Activated naive CD8-positive, alpha-beta T cell treated with anti-CD3 and anti-CD28 coated beads, Interleukin-2, amount 10 ng/mL, durations not matched to agents 7 days and 5 days (primary cell): ENCODE results near the gene HTR4. TPM values are rescaled to one million over a fixed set of nuclear protein-coding genes. Genes with fewer than 3 reads are reported as not detected.
"Not testable (repeated sequence)": the region's sequence is repeated elsewhere in the genome, so short reads cannot be mapped to it uniquely, and the experiment has no call there.

Source experiments
- ATAC-seq: fragments of 150-1000 bp; cut with Tn5 transposase; one replicate; pipeline ENCODE4 v1.10.0; 2021; ENCODE audit warnings: low read depth, moderate library complexity
- POLR2A ChIA-PET: fragments of 350-600 bp; sonication (Branson Sonifier 250); formaldehyde crosslinking; loops from one replicate; lab custom pipeline; 2021; ENCODE audit warnings: antibody characterized with exemption; lab: Charles Lee
- DNase-seq: peaks from one replicate; pipeline ENCODE4 v3.0.0; 2021
- H3K27ac Mint-ChIP-seq: one replicate; pipeline ENCODE4 v1.8.0; 2022; ENCODE audit warnings: mild to moderate bottlenecking, mixed read lengths
- H3K27me3 Mint-ChIP-seq: one replicate; pipeline ENCODE4 v1.8.0; 2022; ENCODE audit warnings: mild to moderate bottlenecking, moderate library complexity, mixed read lengths
- H3K36me3 Mint-ChIP-seq: one replicate; pipeline ENCODE4 v1.8.0; 2021; ENCODE audit warnings: mild to moderate bottlenecking, mixed read lengths
- H3K4me1 Mint-ChIP-seq: one replicate; pipeline ENCODE4 v1.8.0; 2021; ENCODE audit warnings: mixed read lengths
- H3K4me3 Mint-ChIP-seq: one replicate; pipeline ENCODE4 v1.8.0; 2022; ENCODE audit warnings: mild to moderate bottlenecking, moderate library complexity, mixed read lengths
- H3K9me3 Mint-ChIP-seq: one replicate; pipeline ENCODE4 v1.8.0; 2021; ENCODE audit warnings: mixed read lengths
- total RNA-seq, 2 experiments: library from RNA; stranded (reverse); gene quantifications; one replicate each; pipeline ENCODE4 v1.2.3, GENCODE V29; 2021

HTR4 gene
- total RNA-seq, 2 experiments from 2014 or later = not detected

DNA sequence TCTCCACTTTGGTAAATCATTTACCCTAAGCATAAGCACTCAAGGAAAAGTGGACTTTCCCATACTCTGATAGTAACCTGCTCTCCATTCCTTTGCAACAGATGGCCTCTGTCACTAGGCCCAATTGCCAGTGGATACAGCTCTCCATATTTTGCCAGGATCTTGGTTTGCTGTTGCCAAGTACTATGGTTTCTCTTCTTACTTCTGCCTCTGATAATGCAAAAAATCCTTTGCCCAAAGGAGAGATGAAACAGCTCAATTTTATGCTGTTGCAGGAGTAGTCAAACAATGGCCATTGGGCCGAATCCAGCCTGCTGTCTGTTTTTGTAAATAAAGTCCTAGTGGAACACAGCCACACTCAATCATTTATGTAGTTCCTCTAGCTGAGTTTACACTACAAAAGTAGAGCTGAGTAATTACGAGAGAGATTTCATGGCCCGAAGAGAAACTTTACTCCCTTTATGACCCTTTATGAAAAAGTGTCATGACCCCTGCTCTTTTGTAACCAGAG is 92.5 kb downstream of the HTR4 start:
- Mint-ChIP-seq H3K9me3 (no peaks in the 10 kb centered on the region), H3K27ac (no peak overlapping the region)

DNA sequence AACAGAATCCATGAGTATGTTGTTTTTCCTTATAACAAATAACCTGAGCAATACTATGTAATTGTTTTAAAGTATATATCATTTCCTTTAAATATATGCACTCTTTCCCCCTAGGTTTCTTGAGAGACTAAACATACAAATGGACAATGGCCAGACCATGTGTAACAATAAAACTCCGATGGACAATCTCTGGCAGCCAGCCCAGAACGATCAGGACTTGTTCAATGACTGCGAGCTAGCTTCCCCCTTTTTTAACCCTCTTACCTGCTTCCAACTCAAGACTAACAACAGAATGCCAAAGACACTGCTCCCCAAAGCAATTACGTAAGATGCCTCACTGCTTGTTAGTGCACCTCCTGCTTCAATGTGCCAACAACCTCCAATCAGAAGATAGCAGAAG is 94.9 kb downstream of the HTR4 start:
- Mint-ChIP-seq H3K4me1 (no peaks in the 10 kb centered on the region), H3K4me3 (no peak overlapping the region), H3K9me3 (no peaks in the 10 kb centered on the region), H3K27me3 (peaks cover 9% of the 10 kb centered on the region), H3K27ac (no peak overlapping the region), H3K36me3 (no peaks in the 10 kb centered on the region)
- POLR2A ChIA-PET = no interaction called here
- no peak for DNase-seq
- ATAC-seq = no peak

More for the DNA sequence above, 92.5 kb downstream of the HTR4 start:
- no peak overlapping the region for H3K4me3 Mint-ChIP-seq
- ATAC-seq (no peak), DNase-seq (no peak)
- H3K27me3 Mint-ChIP-seq = peaks cover 9% of the 10 kb centered on the region
- H3K36me3 Mint-ChIP-seq = no peaks in the 10 kb centered on the region
- POLR2A ChIA-PET = no interaction called here
- no peaks in the 10 kb centered on the region for H3K4me1 Mint-ChIP-seq

DNA sequence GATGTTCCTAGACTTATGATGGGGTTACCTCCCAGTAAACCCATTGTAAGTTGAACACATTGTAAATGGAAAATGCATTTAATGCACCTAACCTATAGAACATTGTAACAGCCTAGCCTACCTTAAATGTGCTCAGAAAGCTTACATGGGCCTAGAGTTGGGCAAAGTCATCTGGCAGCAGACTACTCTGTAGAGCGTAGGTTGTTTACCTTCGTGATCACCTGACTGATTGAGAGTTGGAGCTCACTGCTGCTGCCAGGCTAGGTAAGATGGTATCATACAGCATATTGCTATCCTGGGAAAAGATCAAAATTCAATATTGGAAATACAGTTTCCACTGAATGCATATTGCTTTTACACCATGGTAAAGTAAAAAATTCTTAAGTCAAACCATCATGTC is 95.4 kb downstream of the HTR4 start:
- no peaks in the 10 kb centered on the region for H3K36me3 Mint-ChIP-seq
- peaks cover 9% of the 10 kb centered on the region for H3K27me3 Mint-ChIP-seq
- POLR2A ChIA-PET = no interaction called here
- H3K4me3 Mint-ChIP-seq = no peak overlapping the region
- H3K4me1 Mint-ChIP-seq = no peaks in the 10 kb centered on the region
- DNase-seq (no peak), ATAC-seq (no peak)
- no peak overlapping the region for H3K27ac Mint-ChIP-seq
- no peaks in the 10 kb centered on the region for H3K9me3 Mint-ChIP-seq

DNA sequence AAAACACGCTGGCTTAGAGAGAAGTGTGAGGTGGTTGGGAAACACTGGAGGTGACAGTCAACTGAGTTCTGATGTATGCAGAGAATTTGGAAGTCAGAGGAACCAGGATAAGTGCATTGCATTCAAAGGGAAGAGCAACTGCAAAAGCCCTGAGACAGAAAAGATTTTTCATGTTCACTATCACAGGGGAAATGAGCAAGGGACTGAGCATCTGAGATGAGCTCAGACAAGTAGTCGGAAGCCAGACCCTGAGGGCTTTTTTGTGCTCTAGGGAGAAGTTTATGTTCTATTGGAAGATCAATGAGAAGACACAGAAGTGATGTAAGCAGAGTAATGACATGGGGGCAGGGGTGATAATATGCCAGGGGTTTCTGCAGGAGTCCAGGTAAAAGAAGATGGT is 97.5 kb downstream of the HTR4 start:
- no peak overlapping the region for H3K27ac Mint-ChIP-seq
- H3K36me3 Mint-ChIP-seq = no peaks in the 10 kb centered on the region
- POLR2A ChIA-PET = no interaction called here
- H3K9me3 Mint-ChIP-seq = no peaks in the 10 kb centered on the region
- DNase-seq = no peak
- no peak overlapping the region for H3K4me3 Mint-ChIP-seq
- no peak for ATAC-seq
- peaks cover 2% of the 10 kb centered on the region for H3K27me3 Mint-ChIP-seq
- H3K4me1 Mint-ChIP-seq = no peaks in the 10 kb centered on the region

DNA sequence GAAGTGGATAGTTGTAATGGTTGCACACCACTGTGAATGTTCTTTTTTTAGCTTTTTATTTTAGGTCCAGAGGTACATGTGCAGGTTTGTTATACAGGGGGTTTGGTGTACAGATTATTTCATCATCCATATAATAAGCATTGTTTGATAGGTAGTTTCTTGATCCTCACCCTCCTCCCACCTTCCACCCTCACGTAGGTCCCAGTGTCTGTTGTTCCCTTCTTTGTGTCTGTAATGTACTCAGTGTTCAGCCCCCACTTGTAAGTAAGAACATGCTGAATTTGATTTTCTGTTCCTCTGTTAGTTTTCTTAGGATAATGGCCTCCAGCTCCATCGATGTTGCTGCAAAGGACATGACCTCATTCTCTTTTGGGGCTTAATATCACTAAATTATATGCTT is 99.7 kb downstream of the HTR4 start:
- POLR2A ChIA-PET = no interaction called here

DNA sequence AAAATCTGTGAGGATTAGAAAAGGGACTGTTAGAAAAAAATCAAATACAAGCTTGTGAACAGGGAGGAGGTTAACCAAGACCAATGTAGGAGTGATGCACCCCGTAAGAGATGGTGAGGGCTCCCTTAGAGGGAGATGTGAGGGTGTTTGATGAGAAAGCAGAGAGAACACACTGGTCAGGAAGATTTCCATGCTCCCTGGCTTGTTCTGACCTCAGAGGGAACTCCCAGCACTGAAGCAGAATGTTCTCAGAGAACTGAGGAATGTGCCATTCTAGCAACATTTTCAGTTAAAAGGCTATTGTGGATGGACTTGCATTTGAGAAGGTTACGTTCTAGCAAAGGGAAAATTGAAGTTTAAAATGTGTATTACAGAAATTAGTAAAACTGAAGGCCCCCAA is 110.6 kb downstream of the HTR4 start:
- no peak for ATAC-seq
- Mint-ChIP-seq H3K4me1 (no peaks in the 10 kb centered on the region), H3K4me3 (no peak overlapping the region), H3K36me3 (no peaks in the 10 kb centered on the region), H3K27me3 (peaks cover 8% of the 10 kb centered on the region), H3K9me3 (peaks cover 5% of the 10 kb centered on the region), H3K27ac (no peak overlapping the region)
- no peak for DNase-seq
- POLR2A ChIA-PET = no interaction called here

More for the DNA sequence above, 99.7 kb downstream of the HTR4 start:
- Mint-ChIP-seq H3K9me3 (no peaks in the 10 kb centered on the region), H3K27me3 (peaks cover 2% of the 10 kb centered on the region), H3K4me3 (no peak overlapping the region), H3K4me1 (no peaks in the 10 kb centered on the region), H3K27ac (no peak overlapping the region), H3K36me3 (no peaks in the 10 kb centered on the region)
- no peak for DNase-seq
- no peak for ATAC-seq

DNA sequence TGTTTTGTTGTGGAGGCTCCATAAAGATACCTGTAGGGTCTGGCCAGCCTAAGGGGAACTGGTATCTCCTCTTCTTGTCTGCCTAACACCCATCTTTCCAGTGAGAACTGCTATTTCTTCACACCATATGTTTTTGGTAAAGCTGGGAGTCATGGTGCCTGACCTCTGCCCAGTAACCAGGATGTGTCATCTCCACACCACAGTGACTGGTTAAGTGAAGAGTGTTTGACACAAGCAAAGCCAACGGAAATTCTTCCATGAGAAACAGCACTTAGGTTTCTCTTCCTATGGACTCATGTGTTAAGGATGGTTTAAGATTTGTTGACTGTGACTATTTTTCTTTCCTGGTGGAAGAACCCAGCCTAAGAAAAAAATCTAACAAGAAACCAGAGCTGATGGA is 111.5 kb downstream of the HTR4 start:
- H3K27ac Mint-ChIP-seq = no peak overlapping the region
- POLR2A ChIA-PET = no interaction called here
- DNase-seq = no peak
- H3K4me3 Mint-ChIP-seq = no peak overlapping the region
- no peaks in the 10 kb centered on the region for H3K36me3 Mint-ChIP-seq
- peaks cover 8% of the 10 kb centered on the region for H3K27me3 Mint-ChIP-seq
- no peak for ATAC-seq
- peaks cover 5% of the 10 kb centered on the region for H3K9me3 Mint-ChIP-seq
- no peaks in the 10 kb centered on the region for H3K4me1 Mint-ChIP-seq

DNA sequence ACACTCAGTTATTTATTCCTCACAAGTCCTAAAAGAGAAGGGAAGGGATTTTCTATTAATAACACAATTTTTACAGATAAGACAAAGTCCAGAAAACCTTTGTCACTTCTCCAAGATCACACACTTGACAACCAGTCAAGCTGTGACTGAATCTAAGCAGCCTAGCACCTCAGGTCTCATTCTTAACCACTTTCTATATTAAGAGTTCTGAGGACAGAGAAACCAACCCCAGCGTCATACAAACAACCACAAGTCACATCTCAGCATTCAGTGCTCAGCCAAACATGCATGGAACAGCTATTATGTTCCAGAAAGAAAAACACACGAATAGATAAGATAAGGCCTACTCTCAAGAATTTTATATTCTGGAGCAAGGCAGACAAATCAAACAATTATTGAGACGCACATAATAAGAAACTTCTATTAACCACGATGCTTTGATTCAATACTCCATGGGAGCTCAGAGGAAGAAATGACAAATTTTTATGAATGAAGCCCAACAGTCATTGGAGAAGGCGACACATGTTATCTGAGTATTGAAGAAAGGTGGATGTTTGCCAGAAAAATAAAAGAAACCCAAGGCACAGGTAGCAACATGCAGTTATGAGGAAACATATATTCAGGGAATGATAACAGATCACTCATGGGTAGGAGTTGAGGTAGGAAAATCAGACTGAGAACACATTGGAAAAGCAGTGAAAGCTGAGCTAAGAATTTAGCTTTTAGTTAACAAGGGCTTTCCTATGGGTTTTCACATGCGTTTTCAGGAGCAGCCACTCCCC is 113.1 kb downstream of the HTR4 start:
- Mint-ChIP-seq H3K27ac (no peak overlapping the region), H3K4me1 (no peaks in the 10 kb centered on the region), H3K9me3 (peaks cover 5% of the 10 kb centered on the region), H3K36me3 (no peaks in the 10 kb centered on the region), H3K27me3 (peaks cover 11% of the 10 kb centered on the region), H3K4me3 (no peak overlapping the region)
- no peak for ATAC-seq
- DNase-seq = no peak
- POLR2A ChIA-PET = no interaction called here

DNA sequence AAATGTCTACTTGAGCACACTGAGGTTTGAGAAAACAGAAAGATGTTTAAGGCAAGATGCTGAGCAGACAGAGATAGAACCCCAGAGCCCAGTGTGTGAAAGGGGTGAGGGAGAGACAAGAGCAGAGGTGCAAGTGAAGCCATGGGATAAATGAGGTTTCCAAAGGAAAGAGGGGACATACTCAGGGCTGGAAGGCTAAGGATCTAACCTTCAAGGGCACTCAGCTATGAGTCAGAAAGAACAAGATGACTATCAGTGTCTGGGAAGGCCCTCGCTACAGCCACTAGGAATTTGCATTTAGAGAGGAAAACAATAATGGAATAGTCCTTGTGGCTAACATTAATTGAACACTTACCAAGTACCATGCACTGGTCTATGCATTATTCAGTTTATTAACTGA is 113.7 kb downstream of the HTR4 start:
- no peak overlapping the region for H3K27ac Mint-ChIP-seq
- H3K4me3 Mint-ChIP-seq = no peak overlapping the region
- ATAC-seq = no peak
- POLR2A ChIA-PET = no interaction called here
- H3K9me3 Mint-ChIP-seq = peaks cover 5% of the 10 kb centered on the region
- no peaks in the 10 kb centered on the region for H3K36me3 Mint-ChIP-seq
- H3K27me3 Mint-ChIP-seq = peaks cover 11% of the 10 kb centered on the region
- no peaks in the 10 kb centered on the region for H3K4me1 Mint-ChIP-seq
- DNase-seq = no peak

DNA sequence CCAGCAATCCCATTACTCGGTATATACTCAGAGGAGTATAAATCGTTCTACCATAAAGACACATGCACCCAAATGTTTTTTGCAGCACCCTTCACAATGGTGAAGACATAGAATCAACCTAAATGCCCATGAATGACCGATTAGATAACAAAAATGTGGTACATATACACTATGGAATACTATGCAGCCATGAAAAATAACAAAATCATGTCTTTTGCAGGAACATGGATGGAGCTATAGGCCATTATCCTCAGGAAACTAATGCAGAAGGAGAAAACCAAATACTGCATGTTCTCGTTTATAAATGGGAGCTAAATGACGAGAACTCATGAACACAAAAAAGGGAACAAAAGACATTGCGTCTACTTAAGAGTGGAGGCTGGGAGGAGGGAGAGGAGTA is 114.5 kb downstream of the HTR4 start:
- DNase-seq (no peak), ATAC-seq (no peak)
- no peaks in the 10 kb centered on the region for H3K4me1 Mint-ChIP-seq
- H3K4me3 Mint-ChIP-seq = no peak overlapping the region
- H3K27me3 Mint-ChIP-seq = peaks cover 11% of the 10 kb centered on the region
- no peak overlapping the region for H3K27ac Mint-ChIP-seq
- no peaks in the 10 kb centered on the region for H3K36me3 Mint-ChIP-seq
- peaks cover 5% of the 10 kb centered on the region for H3K9me3 Mint-ChIP-seq
- POLR2A ChIA-PET = no interaction called here

DNA sequence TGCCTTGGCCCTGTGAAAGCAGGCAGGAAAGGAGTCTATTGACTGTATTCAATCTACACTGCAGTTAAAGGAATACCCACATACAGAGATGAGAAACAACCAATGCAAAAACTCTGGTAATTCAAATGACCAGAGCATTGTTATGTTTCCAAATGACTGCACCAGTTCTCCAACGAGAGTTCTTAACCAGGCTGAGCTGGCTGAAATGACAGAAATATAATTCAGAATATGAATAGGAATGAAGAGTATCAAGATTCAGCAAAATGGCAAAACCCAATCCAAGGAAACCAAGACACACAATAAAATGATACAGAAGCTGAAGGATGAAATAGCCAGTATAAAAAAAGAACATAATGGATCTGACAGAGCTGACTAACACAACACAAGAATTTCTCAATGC is 119.1 kb downstream of the HTR4 start:
- DNase-seq = no peak
- Mint-ChIP-seq H3K9me3 (peaks cover 5% of the 10 kb centered on the region), H3K27me3 (peaks cover 2% of the 10 kb centered on the region), H3K36me3 (no peaks in the 10 kb centered on the region), H3K4me3 (no peak overlapping the region), H3K4me1 (no peaks in the 10 kb centered on the region), H3K27ac (no peak overlapping the region)
- ATAC-seq = no peak
- POLR2A ChIA-PET = no interaction called here

DNA sequence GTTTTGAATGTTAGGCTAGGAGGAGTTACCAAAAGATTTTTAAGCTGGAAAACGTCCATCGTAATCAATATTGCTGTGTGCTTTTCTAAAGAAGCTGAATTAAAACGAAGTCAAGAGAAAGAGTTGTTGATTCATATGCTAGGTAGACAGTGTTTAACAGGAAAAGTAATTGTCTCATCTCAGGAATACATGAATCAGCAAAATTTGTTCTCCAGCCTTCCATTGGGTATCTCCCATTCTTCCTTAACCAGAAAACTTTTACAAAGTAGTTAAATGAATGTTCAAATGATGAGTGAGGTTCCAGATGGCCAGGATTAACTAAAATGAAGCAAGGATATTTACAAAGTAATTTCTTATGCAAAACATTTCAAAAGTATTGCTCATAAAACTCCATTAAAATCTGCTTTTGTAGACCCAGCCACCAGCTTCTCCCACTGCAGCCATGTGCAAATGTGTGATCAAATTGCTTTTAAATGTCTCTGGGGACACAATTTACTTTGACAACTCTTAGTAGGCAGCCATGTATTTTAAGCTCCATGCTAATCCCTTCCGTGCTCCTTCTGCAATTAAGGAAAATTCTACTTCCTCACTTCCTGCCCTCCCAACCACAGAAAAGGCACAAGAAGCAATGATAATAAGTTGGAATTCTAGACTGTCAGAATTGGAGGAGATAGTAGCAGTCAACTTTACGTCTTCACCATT is 121.2 kb downstream of the HTR4 start:
- ATAC-seq (no peak), DNase-seq (no peak)
- H3K4me1 Mint-ChIP-seq = no peaks in the 10 kb centered on the region
- H3K36me3 Mint-ChIP-seq = no peaks in the 10 kb centered on the region
- H3K27ac Mint-ChIP-seq = no peak overlapping the region
- H3K27me3 Mint-ChIP-seq = peaks cover 2% of the 10 kb centered on the region
- H3K4me3 Mint-ChIP-seq = no peak overlapping the region
- POLR2A ChIA-PET = no interaction called here
- H3K9me3 Mint-ChIP-seq = peaks cover 7% of the 10 kb centered on the region

DNA sequence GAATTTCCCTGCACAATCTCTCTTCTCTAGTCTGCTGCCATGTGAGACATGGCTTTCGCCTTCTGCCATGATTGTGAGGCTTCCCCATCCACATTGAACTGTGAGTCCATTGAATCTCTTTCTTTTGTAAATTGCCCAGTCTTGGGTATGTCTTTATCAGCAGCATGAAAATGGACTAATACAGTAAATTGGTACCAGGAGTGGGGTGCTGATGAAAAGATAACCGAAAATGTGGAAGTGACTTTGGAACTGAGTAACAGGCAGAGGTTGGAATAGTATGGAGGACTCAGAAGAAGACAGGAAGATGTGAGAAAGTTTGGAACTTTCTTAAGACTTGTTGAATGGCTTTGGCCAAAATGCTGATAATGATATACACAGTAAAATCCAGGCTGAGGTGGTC is 124.9 kb downstream of the HTR4 start:
- H3K4me3 Mint-ChIP-seq, H3K9me3 Mint-ChIP-seq, H3K27me3 Mint-ChIP-seq, DNase-seq, POLR2A ChIA-PET, ATAC-seq, H3K27ac Mint-ChIP-seq, H3K4me1 Mint-ChIP-seq, H3K36me3 Mint-ChIP-seq: not testable (repeated sequence)

DNA sequence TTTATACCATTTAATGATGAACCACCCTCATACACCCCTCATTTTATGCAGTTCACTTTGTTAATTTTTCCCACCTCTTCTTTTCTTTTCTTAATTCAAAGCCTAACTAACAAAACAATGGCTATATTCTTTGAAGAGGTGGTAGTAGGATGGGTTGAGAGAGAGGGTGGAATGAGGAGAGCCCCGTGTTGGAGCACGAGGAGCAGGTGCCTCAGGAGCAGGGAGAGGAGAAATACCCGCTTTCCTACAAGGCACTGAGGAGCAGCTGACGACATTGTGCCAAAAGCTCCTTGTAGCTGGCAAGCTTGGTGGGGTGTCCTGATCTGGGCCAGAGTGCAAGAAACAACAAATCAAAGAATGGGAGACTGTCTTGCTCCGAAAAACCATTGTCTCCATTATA is 129.6 kb downstream of the HTR4 start:
- DNase-seq (no peak), ATAC-seq (no peak)
- Mint-ChIP-seq H3K36me3 (no peaks in the 10 kb centered on the region), H3K4me3 (no peak overlapping the region), H3K27ac (no peak overlapping the region), H3K27me3 (peaks cover 2% of the 10 kb centered on the region), H3K4me1 (no peaks in the 10 kb centered on the region), H3K9me3 (peaks cover 5% of the 10 kb centered on the region)
- POLR2A ChIA-PET = no interaction called here
